GM12872 (cell line): ENCODE results near the gene HOXD8.
A peak's percentile ranks its signal among the peaks of the same experiment; 100 is the strongest.

Source experiments
- TF ChIP-seq, protein P1 (sequence below): IDR thresholded peaks from 3 replicates; pipeline ENCODE4 v1.5.1; 2011; ENCODE audit warnings: low read depth, mild to moderate bottlenecking, low read length, moderate library complexity; ENCODE audit not compliant: insufficient read depth

HOXD8 gene

DNA sequence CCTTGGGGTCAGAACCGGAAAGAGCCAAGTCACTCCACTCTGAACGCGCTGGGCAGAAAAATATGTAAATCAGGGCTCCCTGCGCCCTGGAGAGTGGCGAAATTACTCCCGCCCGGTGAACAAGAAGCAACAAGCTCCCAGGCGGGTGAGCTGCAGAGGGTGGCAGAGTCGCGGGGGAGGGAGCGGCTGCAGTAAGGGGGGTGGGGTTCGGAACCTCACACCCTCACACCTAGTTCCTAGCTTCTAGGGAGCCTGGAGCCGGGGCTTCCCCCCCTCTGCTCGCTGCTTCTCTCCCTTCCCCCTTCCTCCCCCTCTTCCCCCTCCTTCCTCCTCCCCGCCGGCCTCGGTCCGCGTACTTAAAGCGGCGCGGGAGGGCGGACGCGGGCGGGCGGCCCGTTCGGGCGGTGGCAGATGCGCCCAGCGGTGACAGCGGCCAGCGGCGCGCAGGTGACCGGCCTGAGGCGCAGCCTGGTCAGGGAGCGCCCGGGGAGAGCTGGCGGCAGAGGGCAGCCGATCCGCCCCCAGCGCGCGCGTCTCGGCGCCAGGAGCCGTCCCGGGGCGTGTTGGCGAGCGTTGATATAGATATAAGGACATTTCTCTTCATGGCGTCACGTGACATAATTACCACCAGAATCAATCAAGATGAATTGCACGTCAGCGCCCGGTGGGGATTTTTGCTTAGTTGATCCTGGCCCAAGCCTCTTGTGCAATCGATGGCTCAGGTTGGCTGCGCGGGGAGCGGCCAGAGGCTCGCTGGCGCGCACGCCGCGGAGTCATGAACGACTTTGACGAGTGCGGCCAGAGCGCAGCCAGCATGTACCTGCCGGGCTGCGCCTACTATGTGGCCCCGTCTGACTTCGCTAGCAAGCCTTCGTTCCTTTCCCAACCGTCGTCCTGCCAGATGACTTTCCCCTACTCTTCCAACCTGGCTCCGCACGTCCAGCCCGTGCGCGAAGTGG lies 22.6 kb upstream of the HOXD8 start, which contains the start of gene HOXD11:
Gene HOXD11 (plus strand): TSS at position 700 of the 959 bp plus-strand sequence. CDS start 76 bp downstream, at position 776.
- TF ChIP-seq, protein P1, sequence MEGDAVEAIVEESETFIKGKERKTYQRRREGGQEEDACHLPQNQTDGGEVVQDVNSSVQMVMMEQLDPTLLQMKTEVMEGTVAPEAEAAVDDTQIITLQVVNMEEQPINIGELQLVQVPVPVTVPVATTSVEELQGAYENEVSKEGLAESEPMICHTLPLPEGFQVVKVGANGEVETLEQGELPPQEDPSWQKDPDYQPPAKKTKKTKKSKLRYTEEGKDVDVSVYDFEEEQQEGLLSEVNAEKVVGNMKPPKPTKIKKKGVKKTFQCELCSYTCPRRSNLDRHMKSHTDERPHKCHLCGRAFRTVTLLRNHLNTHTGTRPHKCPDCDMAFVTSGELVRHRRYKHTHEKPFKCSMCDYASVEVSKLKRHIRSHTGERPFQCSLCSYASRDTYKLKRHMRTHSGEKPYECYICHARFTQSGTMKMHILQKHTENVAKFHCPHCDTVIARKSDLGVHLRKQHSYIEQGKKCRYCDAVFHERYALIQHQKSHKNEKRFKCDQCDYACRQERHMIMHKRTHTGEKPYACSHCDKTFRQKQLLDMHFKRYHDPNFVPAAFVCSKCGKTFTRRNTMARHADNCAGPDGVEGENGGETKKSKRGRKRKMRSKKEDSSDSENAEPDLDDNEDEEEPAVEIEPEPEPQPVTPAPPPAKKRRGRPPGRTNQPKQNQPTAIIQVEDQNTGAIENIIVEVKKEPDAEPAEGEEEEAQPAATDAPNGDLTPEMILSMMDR = no peak

DNA sequence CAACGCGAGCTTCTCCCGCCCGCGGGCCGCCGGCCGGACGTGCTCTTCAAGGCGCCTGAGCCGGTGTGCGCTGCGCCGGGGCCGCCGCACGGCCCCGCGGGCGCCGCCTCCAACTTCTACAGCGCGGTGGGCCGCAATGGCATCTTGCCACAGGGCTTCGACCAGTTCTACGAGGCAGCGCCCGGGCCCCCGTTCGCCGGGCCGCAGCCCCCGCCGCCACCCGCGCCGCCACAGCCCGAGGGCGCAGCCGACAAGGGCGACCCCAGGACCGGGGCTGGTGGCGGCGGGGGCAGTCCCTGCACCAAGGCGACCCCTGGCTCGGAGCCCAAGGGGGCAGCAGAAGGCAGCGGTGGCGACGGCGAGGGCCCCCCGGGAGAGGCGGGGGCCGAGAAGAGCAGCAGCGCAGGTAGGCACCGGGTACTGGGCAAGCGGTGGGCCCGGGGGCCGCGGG lies 21.7 kb upstream of the HOXD8 start:
- TF ChIP-seq, protein P1 = no peak

DNA sequence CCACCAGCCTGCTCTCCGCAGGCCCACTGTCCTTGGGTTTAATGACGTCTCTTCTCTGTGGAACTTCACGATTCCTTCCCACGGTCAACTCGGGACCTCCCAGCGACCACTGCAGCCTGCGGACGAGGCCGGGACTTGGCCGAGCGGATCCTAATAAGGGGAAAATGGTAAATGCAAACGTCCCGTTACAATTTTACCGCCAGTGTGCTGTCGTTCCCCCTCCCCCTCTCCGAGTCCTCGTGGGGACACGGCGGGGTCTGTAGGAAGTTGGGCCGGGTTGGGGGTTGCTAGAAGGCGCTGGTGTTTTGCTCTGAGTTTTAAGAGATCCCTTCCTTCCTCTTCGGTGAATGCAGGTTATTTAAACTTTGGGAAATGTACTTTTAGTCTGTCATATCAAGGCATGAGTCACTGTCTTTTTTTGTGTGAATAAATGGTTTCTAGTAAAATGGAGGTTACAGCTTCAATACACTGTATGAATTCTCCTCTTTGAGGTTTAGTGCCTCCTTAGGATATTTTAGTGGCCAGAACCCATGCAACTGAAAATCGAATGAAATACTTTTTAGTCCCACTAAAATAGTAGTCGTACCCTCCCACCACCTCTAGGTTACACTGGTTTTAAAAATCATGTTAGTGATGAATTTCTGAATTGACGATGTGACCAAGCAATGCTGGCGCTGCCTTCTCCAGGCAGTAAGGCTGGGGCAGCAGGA lies 20.2 kb upstream of the HOXD8 start:
- TF ChIP-seq, protein P1 = no peak

DNA sequence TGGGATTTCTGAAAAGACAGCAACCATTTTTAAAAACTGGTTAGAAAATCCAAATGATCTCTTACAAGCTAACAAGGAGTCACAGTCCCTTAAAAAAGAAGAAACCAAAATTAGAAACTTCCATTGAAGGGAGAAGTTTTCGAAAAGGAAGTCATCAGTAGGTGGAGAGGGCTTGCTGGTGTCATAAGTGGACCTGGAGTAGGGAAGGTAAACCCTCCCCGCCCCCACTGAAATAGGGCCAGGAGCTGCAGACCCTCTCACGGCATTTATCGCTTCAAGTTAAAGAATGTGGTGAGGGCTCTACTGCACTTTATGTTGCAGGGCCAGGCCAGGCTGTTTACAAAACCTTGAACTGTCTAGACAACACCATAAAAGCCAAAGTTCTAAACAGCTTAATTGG lies 19.6 kb upstream of the HOXD8 start:
- TF ChIP-seq, protein P1 = no peak

DNA sequence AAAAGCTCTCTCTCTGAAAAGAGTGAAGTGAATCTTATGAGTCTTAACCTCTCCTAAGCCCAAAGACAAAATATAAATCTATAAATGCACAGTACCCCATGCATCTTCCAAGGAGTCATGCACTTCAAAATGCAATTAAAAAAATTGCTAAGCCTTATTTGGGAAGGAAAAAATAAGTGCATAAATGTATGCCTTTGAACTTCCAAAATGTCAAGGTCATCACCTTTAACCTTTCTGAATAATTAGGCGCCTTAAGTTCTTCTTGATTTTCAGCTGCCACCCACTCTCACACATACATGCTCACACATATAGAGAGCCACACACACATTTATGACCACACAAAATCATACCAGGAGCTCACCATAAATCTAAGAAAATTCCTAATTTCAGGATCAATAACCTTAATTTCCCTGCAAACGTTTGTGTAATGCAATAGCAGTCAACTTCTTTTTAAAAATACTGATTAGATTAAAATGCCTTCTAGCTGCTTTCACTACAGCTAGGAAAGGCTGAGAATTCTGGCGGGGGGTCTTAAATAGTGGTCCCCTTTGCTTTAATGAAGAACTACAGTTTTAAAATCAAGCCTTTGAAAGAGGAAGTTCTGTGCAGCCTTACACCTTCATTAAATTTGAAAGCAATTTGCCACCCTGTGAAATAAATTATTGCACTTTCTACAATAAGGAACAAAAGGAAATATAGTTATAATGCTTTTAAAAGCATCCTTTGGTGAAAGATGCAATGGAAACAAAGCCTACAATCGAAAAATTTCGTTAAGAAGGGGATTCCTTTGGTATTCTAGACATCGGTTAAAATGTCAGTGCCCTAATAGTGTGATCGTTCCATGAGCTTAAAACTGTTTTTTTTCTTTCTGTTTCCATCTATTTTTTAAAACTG lies 18.8 kb upstream of the HOXD8 start:
- TF ChIP-seq, protein P1 = no peak

DNA sequence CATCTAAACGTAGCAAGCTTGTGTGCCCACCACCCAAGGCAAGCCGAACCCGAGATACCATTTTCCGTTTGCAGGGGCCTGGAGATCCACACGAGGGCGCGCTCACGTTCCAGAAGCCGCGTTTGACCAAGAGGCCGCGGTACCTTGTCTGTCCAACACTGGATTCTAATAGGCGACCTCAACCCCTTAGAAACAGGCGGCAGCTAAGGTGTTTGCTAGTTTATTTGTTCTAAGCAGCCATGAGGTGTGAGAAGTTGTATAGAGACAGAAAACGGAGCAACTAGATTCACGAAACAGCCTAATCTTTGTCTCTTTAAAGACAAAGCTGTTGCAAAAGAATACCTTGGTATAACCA lies 18.2 kb upstream of the HOXD8 start:
- TF ChIP-seq, protein P1 = peak; percentile 82
